ENCODE data around the gene TAPBP. TPM values are rescaled to one million over a fixed set of nuclear protein-coding genes. Genes with fewer than 3 reads are reported as not detected.

The TAPBP gene
- total RNA-seq, 4 donors from 2014 or later, result 69.8 to 150 (median 86.6) TPM

- DNase-seq (ENCODE audit: extremely low spot score), result no peak
- peak overlapping the region; percentile 84 to 95 (median 90) for H3K27ac ChIP-seq (replicated peaks in 1 of 4)
- 1% methylated on average over 13 of the region's 27 CpGs for WGBS
- no peaks in the 10 kb centered on the region for H3K9me3 ChIP-seq
- intact Hi-C loops (cut with DNase I), result no loop called here
- H3K36me3 ChIP-seq, result peaks cover 27 to 40% (median 32%) of the 10 kb centered on the region in 4 donors
- H3K27me3 ChIP-seq, result no peaks in the 10 kb centered on the region
- peak overlapping the region; percentile 59 to 74 (median 66) for H3K4me3 ChIP-seq
- peaks cover 51 to 85% (median 76%) of the 10 kb centered on the region in 4 donors for H3K4me1 ChIP-seq
- no peak for TF ChIP-seq CTCF (IDR thresholded peaks at IDR 0.05)
- no peak for TF ChIP-seq POLR2A (IDR thresholded peaks at IDR 0.05; ENCODE audit: low read depth)
- no peak for TF ChIP-seq EP300 (IDR thresholded peaks at IDR 0.05)
Observed at GRCh38 chr6:33317419-33317668, 3.5 kb upstream of the TAPBP start.

- no peak for TF ChIP-seq CTCF (IDR thresholded peaks at IDR 0.05)
- TF ChIP-seq POLR2A (IDR thresholded peaks at IDR 0.05; ENCODE audit: low read depth), result no peak
- no peak for TF ChIP-seq POLR2AphosphoS5 (IDR thresholded peaks at IDR 0.05)
- no peak for TF ChIP-seq EP300 (IDR thresholded peaks at IDR 0.05)
- 76% methylated on average over 19 of the region's 19 CpGs for WGBS
Observed at GRCh38 chr6:33316603-33317418, 2.9 kb upstream of the TAPBP start.

GRCh38 chr6:33315793-33316602 lies 2.1 kb upstream of the TAPBP start:
- no peaks in the 10 kb centered on the region for H3K27me3 ChIP-seq
- H3K4me3 ChIP-seq, result no peak overlapping the region
- peak overlapping the region; percentile 89 to 96 (median 96) for H3K27ac ChIP-seq (replicated peaks in 1 of 4)
- peaks cover 53 to 85% (median 77%) of the 10 kb centered on the region in 4 donors for H3K4me1 ChIP-seq
- TF ChIP-seq CTCF (IDR thresholded peaks at IDR 0.05) (no peak), EP300 (IDR thresholded peaks at IDR 0.05) (no peak), POLR2AphosphoS5 (IDR thresholded peaks at IDR 0.05) (no peak)
- no peak for DNase-seq (ENCODE audit: extremely low spot score)
- 87% methylated on average over 15 of the region's 17 CpGs for WGBS
- peaks cover 24 to 36% (median 33%) of the 10 kb centered on the region in 4 donors for H3K36me3 ChIP-seq
- H3K9me3 ChIP-seq, result no peaks in the 10 kb centered on the region
- intact Hi-C loops (cut with DNase I), result no loop called here

More at GRCh38 chr6:33316603-33317418, 2.9 kb upstream of the TAPBP start:
- Histone ChIP-seq H3K36me3 (peaks cover 27 to 40% (median 32%) of the 10 kb centered on the region in 4 donors), H3K4me3 (peak overlapping the region; percentile 59 to 74 (median 66)), H3K9me3 (no peaks in the 10 kb centered on the region), H3K27ac (replicated peaks in 1 of 4) (peak overlapping the region; percentile 84 to 95 (median 90)), H3K27me3 (no peaks in the 10 kb centered on the region), H3K4me1 (peaks cover 53 to 85% (median 77%) of the 10 kb centered on the region in 4 donors)
- no peak for DNase-seq (ENCODE audit: extremely low spot score)
- intact Hi-C loops (cut with DNase I), result no loop called here

GRCh38 chr6:33314943-33315792 lies 1.3 kb upstream of the TAPBP start:
- Histone ChIP-seq H3K9me3 (no peaks in the 10 kb centered on the region), H3K4me3 (peak overlapping the region; percentile 59 to 96 (median 89)), H3K27ac (replicated peaks in 1 of 4) (peak overlapping the region; percentile 88 to 96 (median 96)), H3K36me3 (peaks cover 16 to 35% (median 33%) of the 10 kb centered on the region in 4 donors), H3K27me3 (no peaks in the 10 kb centered on the region), H3K4me1 (peaks cover 45 to 82% (median 73%) of the 10 kb centered on the region in 4 donors)
- WGBS, result 48% methylated on average over 22 of the region's 47 CpGs
- intact Hi-C loops (cut with DNase I), result loop anchor here (5.0 kb wide), 1 partner anchor 43 kb away; the partner anchor contains the start of genes RPS18 and VPS52
- TF ChIP-seq POLR2A (IDR thresholded peaks at IDR 0.05; ENCODE audit: low read depth) (no peak), POLR2AphosphoS5 (IDR thresholded peaks at IDR 0.05) (peak in 1 of 2 donors; percentile 7), EP300 (IDR thresholded peaks at IDR 0.05) (no peak), CTCF (IDR thresholded peaks at IDR 0.05) (no peak)
- DNase-seq (ENCODE audit: extremely low spot score), result no peak
